Hematopoietic multipotent progenitor cell treated with erythropoietin and hydrocortisone succinate and interleukin-3 and kit ligand, for 17 days (in vitro differentiated cells): ENCODE measurements around the gene SMARCC2.
A peak's percentile ranks its signal among the peaks of the same experiment; 100 is the strongest.

Experiments used
- DNase-seq: peaks from one replicate; pipeline ENCODE4 v3.0.0-alpha.2; 2015; ENCODE audit warnings: low spot score

The SMARCC2 gene

DNA sequence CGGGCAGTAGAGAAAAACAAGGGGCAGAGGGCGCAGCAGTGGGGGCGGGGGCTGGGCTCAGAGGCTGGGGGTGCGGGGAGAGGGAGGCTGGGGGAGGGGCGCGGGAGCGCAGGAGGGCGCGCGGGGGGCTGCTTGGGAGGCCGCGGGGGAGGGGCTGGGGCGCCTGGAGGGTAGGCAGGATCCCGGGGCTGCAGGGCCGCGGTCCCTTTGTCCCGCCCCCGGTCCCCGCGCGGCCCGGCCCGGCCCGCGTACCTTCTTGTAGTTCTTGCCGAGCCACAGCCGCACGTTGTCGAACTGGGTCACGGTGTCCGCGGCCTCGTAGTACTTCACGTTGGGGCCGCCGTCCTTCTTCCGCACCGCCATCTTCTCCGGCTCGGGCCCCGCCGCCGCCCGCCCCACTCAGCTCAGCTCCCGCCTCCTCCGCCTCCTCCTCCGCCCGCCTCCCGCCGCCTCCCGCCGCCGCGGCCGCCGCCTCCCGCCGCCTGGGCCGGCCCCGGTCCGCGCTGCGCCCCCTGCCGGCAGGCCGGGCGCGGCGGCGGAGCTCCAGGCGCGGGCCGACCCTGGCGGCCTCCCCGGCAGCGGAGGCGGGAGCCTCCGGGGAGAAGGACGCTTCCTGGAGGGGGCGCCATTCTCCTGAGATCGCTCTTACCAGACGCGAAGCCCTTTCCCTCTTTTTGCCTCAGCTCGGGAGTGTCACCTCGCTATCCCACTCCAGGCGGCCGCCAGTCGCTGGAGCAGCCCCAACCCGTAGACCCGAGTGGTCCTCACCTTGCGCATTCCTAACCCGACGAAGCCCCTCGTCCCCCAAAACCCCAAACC, at the start of gene SMARCC2:
Gene SMARCC2, minus strand, starts transcription at position 385 of the 819 bp plus-strand sequence. Its CDS starts 22 bp downstream, at position 363.
- peak; percentile 94 for DNase-seq

DNA sequence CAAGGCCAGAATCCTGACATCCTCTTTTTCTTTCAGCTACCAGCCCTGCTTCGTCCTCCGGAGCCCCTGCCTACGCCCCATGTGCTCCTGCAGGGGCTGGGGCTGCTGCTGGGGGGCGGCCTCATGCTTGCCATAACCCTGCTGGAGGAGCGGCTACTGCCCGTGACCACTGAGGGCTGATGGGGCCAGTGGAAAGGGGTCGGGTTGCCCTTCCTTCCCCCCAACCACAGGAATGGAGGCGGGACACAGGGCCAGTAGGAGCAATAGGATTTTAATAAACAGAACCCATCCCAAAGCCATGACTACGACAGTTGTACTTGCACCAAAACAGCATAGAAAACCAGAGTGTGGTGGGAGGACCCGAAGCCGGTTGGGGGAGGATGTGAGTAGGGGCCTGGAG, 48.3 kb upstream of the SMARCC2 start:
- no peak for DNase-seq

DNA sequence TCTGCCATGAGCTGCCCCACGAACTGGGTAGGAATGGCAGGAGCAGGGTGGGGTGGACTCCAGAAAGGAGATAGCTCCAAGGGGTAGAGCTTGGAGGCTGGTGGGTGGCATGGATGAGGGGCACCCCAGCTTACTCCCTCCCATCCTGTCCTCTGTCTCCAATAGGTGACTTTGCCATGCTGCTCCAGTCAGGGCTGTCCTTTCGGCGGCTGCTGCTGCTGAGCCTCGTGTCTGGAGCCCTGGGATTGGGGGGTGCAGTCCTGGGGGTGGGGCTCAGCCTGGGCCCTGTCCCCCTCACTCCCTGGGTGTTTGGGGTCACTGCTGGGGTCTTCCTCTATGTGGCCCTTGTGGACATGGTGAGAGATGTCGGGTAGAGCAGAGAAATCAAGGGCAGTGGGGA, 47.7 kb upstream of the SMARCC2 start:
- DNase-seq: no peak

GRCh38 chr12:56236091-56236490, 46.8 kb upstream of the SMARCC2 start:
- no peak for DNase-seq

- DNase-seq: no peak
Observed at GRCh38 chr12:56234746-56235436, 45.6 kb upstream of the SMARCC2 start.

- no peak for DNase-seq
Observed at GRCh38 chr12:56231184-56231582, 41.9 kb upstream of the SMARCC2 start.

DNA sequence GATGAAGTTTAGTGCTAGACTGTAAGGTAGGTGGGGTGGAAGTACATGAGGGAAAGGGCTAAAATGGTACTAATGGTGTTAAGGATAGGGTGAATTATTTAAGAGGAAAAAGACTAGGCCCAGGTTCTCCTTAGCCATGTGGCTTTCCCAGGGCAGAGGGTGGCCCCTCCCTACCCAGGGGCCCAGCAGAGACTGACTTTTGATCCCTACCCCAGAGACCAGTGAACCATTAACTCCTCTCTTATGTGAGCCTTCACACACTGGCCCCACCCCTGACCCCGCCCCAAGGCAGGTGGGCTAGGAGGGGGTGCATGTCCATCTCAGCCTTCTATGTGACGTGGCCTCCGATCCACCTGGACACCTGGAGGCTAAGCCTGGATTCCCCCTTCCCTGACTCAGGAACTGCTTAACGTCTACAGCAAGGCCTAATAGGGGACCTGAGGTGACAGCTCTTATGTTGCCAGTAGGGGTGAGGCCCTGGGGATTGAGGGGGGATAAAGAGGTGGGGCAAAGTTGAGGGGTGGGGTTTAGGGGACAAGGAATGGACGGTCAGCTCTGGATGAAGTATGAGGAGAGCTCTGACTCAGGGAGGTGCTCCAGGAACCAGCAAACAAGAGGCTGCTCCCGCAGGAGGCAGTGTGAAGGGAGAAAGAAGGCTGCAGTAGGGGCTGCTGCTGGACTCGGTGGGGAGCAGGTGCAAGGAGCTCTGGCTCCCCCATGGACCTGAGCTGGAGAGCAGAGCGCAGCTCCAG, 41.3 kb upstream of the SMARCC2 start:
- no peak for DNase-seq

GRCh38 chr12:56229916-56230431, 40.7 kb upstream of the SMARCC2 start, which contains the start of gene SLC39A5:
TSS of gene SLC39A5 (plus strand) at chr12:56230051. CDS start at chr12:56231275, 1,224 bp downstream.
- DNase-seq: no peak

GRCh38 chr12:56229082-56229481, 39.8 kb upstream of the SMARCC2 start:
- no peak for DNase-seq

- no peak for DNase-seq
Observed at GRCh38 chr12:56224954-56225353, 35.7 kb upstream of the SMARCC2 start.

GRCh38 chr12:56224102-56224701, 34.9 kb upstream of the SMARCC2 start, which contains the start of gene NABP2:
TSS of gene NABP2 (plus strand) at chr12:56224342. CDS start at chr12:56224857, 515 bp downstream.
- DNase-seq: peak; percentile 97

DNA sequence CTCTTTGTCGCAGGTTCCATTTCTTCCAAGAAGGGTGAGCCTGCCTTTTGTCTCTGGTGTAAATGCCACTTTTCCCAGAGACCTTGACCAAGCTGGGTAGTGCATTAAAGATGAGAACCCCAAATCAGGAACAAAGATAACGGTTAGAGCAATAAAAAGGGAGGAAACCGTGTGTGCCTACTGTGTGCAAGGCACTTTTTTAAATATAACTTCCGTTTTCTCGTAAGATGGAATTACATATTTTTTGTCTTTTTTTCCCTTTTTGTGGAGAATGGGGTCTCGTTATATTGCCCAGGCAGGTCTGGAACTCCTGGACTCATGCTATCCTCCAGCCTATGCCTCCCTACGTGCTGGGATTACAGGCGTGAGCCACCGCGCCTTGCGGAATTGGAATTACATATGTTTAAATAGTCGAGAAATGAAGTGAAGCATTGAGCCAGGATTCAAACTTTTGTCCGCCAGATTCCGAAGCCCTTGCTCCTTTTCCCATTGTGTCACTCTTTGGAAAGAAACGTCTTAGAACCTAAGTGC, 34.4 kb upstream of the SMARCC2 start:
- no peak for DNase-seq

- DNase-seq: no peak
Observed at GRCh38 chr12:56222531-56222895, 33.2 kb upstream of the SMARCC2 start.

- DNase-seq: peak; percentile 97
Observed at GRCh38 chr12:56221757-56222530, 32.7 kb upstream of the SMARCC2 start, which contains the start of gene RNF41. TSS of gene RNF41 (minus strand) at chr12:56221922. CDS start at chr12:56214047, 7,875 bp downstream.

DNA sequence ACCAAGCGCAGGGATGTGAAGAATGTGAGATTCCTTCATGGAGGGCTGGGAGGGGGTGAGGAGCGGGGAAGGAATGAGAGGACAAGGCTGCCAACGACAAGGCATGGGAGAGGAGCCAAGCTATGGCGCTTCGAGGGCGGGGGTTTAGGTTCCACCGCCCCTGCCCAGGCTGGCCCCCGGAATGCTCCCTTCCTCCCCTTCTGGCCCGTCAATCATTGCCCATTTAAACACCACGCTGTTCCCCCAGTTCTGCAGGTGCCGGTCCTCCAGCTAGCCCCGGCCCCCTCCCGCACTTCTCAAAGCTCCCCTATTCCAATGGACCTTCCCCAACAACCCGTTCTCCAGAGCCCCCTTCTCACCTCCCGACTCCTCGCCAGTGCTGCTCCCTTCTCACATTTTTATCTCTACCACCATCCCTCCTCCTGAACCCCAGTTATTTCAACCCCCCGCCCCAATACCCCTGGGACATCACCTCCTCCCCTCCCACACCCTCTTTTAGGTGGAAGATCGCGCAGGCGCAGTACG, 32.0 kb upstream of the SMARCC2 start:
- DNase-seq: no peak

DNA sequence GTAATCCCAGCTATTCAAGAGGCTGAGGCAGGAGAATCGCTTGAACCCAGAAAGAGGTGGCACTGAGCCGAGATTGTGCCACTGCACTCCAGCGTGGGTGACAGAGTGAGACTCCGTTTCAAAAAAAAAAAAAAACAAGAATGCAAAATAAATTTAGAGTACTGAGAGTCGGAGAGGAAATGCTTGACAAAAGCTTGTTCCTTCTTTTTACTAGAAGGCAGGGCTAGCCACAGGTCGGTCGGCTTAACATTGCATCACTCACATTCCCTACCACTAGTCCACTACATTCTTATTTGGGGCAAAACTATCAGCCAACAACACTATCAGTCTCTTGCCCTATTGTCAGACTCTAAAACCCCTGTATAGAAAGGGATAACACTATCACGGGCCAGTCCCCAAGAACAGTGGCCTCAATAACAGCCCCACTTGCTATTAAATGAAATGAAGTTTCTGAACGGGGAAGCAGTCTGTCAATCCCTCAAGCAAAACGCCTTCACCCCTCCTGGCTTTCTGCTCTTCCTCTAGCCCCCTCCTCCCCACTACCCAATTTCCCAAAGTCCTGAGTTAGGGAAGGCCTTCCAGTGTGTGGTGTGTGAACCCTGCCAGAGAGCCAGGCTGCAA, 31.4 kb upstream of the SMARCC2 start:
- peak; percentile 23 for DNase-seq

DNA sequence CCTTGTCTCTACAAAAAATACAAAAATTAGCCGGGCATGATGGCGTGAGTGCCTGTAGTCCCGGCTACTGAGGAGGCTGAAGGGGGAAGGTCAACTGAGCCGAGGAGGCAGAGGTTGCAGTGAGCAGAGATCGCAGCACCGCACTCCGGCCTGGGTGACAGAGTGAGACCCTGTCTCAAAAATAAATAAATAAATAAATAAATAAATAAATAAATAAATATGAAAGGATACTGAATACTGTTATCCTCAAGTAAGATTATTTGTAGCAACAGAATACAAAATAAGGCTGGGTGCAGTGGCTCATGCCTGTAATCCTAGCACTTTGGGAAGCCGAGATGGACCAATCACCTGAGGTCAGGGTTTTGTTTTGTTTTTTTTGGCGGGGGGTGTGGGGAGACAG, 30.6 kb upstream of the SMARCC2 start:
- DNase-seq: no peak

DNA sequence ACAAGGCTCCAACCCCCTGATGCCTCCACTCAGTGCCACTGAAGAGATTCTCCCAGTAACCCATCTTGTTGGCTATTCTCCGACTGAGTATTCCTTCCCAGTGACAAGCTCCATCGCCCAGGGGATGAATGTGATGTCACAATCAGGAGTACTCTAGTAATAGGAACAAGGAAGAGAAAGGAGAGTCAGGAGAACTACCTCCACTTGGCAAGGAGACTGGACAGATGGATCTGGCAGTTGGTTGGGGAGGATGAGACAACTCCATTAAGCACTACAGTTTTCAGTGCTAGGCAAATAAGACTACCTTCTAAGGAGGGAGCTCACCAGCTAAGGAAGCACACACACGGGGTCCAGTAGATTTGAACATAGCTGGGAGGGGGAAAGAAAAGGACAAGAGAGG, 27.2 kb upstream of the SMARCC2 start:
- no peak for DNase-seq

DNA sequence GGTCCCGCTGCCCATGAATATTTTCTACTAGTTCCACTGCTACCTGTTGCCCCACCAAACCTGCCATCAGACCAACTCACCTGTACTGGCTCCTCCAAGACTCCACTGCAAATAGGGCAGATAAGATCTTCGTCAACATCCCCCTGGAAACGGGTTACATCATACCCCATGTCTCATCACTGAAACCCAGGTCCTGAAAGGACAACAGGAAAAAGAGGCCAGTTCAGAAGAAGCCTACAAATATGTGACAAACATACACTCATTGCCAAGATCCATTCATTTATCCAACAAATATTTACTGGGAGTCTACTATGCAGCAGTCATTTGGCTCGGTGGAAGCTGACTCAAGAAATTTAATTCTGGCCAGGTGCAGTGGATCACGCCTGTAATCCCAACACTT, 24.6 kb upstream of the SMARCC2 start:
- DNase-seq: no peak

DNA sequence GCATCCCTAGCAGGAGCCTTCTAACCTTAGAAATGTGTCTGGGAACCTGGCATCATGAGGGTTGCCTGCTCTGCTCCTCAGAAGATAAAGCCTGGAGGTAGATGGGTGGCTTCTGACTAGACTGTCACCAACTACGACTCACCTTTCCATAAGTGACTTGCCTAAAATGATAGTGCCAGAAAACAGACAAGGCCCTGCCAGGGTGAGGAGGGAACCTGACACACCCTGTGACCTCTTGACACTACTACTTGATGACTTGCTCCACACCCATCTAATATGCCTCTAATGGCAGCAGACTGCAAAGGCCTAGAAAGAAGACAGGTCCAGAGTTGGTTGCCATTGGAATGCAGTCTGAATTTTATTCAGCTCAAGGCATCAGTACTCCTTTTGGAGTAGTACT, 23.1 kb upstream of the SMARCC2 start:
- peak; percentile 67 for DNase-seq
